ENCODE results near the gene CCDC60.

The CCDC60 gene, protein sequence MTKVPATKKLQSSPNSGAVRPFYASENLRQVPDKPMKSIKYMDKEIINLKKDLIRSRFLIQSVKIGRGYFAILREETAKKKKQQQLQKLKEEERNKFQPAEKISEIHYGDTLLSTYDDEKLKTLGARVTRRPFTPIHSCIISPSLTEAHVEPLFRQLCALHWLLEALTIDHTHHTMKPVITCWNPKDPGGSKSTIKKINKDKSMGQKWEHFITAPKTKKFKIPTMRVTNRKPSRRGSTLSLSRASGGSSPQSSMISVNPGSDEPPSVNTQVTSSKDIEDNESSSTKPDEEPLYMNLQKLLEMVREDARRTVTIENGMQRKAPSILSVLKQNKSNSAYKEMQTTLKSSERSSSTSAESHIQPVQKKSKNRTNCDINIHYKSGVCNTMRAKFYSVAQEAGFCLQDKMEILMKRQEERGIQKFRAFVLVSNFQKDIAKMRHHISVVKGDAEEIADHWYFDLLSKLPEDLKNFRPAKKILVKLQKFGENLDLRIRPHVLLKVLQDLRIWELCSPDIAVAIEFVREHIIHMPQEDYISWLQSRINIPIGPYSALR

GRCh38 chr12:119334430-119335170 lies at the start of gene CCDC60:
Gene CCDC60 (plus strand): TSS chr12:119334729. CDS start chr12:119335177, 448 bp downstream.
- DNase-seq = no peak

DNA sequence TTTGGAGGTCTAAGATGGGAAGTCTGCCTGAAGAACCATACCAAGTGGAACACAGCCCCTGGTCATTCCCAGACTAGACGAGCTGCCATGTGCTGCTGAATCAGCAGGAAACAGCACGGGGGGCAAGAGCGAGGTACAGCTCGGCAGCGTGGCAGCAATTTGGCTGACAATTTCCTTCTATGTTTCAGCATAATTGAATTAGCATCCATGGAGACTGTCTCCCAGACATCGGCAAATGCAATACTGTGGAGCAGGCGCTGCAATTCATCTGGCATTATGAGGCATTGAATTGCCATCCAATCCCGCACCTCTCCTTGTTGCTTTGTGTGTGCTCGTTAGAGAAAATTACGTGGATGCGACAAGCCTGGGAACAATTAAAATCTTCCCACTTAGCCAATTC lies 46.0 kb upstream of the CCDC60 start:
- DNase-seq = no peak

DNA sequence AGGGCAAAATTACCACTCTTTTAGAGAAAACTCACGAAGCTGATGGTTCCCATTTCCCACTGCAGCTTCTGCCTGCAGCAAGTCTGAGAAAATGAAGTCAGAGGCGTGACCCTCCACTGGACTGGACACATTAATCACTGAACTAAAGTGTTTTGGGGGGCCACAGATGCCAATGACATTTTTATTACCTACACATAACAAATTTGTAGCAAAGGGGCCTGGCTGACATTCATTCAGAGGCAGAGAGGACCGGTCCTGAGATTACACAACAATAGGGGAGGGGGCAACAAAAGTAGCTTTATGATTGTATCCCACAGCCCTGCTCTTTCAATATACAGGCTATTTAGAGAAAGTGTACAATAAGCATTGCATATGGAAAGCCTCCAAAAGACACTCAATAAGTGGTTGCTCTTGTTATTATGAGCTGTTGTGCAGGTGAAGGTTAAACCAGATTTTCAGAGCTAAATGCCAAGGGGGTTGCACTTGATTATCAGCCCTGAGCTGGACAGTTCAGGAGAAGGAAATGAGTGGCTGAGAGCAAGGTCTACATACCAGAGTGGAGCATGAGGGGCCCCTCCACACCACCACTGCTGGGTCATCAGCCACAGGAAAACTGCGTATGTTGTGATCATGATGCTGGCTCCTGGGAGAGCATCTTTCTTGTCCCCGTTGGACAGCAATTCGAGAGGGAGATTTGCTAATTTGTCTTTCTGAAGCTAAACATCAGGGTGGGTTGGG lies 41.5 kb upstream of the CCDC60 start:
- DNase-seq = no peak

DNA sequence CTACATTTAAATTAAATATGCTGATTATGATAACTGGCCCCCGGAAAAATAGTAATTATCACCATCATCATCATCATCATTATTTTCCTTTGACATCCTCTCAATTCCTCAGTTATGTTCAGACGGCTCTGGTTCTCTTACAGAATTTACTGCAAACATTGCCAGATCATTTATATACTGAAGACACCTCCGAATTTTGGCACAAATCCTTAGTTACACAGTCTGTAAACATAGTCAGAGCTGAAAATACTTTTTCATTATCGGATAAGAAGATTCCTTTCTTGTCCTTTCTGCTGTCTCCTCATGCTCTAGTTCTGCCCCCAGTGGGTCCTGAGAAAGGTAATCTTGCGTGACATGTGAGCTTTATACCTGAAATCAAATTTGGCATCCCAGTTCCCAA lies 40.3 kb upstream of the CCDC60 start:
- no peak for DNase-seq

GRCh38 chr12:119296535-119296934 lies 38.0 kb upstream of the CCDC60 start:
- no peak for DNase-seq

DNA sequence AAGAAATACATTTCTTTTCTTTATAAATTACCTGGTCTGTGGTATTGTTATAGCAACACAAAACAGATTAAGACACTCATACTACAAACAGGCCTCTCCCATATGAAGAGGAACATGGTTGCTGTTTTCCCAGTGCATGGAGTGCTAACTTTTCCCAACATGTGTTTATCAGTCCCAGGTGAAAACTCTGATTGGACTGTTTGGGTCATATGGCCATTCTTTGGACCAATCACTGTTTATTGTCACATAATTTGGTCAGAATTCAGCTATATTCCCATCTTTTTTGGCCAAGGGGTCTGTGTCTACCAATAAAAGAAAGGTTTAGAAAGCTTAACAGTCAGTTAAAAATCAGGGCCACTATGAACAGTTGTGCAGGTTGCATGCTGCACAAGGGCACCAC lies 35.4 kb upstream of the CCDC60 start:
- no peak for DNase-seq

DNA sequence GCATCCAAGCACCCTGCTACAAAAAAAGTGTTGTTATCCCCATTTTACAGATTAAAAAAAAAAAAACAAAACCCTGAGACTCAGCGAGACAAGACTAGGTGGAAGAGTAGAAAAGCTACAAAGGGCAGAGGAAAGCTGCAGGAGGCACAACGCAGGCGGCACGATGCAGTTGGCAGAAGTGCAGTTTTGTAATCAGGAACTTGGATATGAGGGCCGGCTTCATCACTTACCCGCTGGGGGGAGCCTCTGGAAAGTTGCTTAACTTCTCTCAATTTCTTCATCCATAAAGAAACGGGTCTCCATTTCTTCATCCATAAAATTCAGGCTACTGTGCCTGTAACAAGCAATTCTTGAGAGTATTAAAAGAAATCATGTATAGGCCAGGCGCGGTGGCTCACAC lies 33.1 kb upstream of the CCDC60 start:
- DNase-seq = no peak

DNA sequence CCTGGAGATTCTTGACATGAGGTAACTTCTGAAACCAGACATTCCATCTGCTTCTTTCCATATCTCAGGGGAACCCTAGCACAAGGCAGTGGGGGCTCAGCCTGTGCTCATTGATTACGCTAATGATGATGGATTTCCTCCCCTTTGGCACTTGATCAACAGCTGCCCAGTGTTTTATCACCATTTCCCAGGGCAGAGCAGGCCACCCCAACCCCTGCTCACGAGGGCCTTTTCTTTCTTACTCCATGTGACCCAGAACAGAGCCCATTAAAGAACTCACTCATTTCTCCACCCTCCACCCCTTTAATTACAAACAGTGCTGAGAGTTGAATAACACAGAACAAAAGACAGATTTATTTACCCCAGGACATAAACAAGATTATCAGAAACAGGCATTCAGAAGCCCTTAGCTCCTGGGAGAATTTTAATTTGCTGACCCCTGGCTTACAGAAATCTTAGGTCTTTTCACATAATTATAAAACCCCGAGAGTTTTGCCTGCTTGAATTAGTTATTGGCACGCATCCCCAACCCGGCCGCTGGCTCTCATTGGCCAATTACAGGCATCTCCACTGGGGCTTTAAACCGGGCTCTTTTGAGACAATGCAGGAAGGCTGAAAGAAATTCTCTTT lies 32.0 kb upstream of the CCDC60 start:
- DNase-seq = no peak

GRCh38 chr12:119306593-119306992 lies 27.9 kb upstream of the CCDC60 start:
- DNase-seq = no peak

- DNase-seq = no peak
These were observed 26.8 kb upstream of the CCDC60 start for GRCh38 chr12:119307747-119308146.

DNA sequence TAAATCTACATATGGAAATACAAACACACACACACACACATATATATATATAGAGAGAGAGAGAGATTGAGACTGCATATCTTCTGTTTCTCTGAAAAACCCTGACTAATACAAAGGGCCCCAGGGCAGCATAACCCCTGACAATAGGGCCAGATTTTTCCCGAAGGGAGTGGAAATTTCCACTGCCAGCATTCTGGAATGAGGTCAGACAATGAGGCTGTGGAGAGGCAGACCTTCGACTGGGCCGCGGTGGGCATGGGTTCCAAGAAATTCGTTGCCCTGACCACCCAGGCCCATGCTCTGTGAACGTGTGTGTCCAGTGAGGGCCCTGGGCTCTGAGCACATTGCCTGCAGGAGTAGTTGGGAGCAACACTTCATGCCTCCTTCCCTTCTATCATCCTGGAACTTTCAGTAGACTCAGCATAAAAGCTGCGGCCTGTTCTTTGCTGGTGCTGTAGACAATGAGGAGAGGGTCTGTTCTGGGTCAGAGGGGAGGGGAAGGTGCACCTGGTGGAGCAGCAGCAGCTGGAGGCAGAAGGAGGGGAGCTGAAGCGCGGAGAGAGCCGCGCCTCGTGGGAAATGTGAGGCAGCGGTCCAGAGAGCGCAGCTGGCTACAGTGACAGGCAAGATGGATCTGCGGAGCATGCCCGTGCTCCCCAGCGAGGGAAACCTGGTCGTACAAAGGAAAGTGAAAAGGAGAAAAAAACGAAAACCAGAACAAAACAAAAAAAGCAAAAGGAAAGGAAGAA lies 25.6 kb upstream of the CCDC60 start:
- DNase-seq = no peak

GRCh38 chr12:119311878-119312277 lies 22.7 kb upstream of the CCDC60 start:
- DNase-seq = no peak

GRCh38 chr12:119312904-119313303 lies 21.6 kb upstream of the CCDC60 start:
- no peak for DNase-seq

GRCh38 chr12:119314290-119314689 lies 20.2 kb upstream of the CCDC60 start:
- no peak for DNase-seq

DNA sequence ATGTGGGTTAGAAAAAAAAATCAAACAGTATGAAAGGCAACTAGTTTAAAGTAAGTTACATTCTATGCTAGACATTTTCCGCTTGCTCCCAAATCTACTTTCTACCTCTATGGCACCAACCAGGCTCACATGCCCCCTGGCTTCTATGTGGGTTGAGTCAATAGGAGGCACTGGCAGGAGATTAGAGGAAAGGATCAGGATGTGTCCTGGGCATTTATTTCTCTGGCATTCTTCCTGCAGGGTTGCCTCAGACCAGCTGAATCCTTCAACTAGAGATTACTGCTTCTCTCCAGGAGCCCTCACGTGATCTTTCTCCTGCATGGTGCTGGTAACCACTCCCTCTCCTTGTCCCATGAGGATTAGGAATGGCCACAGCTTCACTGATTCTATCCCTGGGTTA lies 14.9 kb upstream of the CCDC60 start:
- DNase-seq = no peak

GRCh38 chr12:119320678-119321077 lies 13.9 kb upstream of the CCDC60 start:
- no peak for DNase-seq

DNA sequence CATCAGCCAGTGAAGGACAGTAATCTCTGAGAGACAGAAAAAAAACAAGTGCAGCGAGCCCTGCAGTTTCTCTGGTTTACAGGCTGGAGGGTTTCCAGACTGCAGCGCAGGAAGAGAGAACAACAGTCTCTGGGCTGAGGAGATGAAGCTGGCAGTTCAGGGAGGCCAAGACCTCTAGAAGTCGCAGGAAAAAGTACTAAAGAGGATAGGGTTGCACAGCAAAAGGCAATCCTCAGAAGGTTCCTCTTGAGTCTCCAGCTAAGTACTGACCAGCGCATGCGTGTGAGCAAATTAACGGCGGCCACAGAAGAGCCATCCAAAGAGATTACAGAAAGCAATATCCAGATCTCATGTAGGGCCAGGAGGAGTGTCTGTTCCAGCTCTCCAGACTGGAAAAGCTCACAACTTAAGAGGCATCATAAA lies 12.2 kb upstream of the CCDC60 start:
- no peak for DNase-seq

DNA sequence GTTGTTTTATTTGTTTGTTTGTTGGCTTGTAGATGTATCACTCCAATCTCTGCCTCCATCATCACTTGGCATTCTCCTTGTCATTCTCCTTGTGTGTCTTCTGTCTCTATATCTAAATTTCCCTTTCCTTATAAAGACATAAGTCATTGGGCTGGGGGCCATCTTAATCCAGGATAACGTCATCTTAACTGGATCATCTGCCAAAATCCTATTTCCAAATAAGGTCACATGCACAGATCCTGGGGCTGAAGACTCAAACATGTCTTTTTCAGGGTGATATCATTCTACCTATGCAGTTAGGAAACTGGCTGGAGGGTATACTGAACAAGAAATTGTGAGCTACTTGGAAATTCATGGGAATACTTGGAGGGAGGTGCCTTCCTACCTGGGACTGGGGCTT lies 8.7 kb upstream of the CCDC60 start:
- no peak for DNase-seq

DNA sequence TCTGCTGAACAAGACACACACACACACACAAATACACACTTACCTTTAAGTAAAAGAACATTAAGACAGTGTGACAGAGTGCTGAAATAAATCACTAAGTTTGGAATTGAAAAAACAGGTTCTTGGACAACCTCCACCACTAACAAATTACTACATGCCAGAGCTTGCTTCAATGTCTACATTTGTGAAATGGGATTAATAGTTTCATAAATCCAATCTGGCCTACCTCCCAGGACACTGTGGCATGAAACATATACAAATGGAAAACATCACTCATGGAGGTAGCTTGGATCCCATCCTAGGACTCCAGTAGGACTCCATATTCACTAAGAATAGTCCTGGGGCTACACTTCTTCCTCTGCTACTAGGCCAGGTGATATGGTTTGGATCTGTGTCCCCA lies 8.2 kb upstream of the CCDC60 start:
- no peak for DNase-seq

DNA sequence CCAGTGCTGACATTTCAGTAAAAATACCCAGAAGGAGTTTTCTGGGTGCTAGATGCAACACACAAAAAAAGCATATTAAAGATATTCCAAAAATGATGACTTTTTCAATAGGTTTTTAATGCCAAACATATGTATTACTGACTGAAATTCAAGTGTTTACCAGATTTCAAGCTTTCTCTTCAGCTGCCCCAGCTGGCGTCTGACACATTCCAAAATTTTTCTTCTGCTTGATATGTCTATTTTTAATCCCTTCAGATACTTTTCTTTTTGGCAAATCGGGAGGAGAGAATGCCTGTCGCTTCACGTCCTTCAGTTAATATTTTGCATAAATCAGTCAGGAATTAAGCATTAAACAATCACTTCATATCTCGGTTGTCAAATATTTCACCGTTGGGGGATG lies 7.1 kb upstream of the CCDC60 start:
- no peak for DNase-seq

- no peak for DNase-seq
These were observed 6.4 kb upstream of the CCDC60 start for GRCh38 chr12:119328111-119328510.
